Right lobe of liver (tissue), 6 donors: ENCODE results near the gene NAA40. TPM values are rescaled to one million over a fixed set of nuclear protein-coding genes. Genes with fewer than 3 reads are reported as not detected.
A peak's percentile ranks its signal among the peaks of the same experiment; 100 is the strongest.

Source experiments
- ATAC-seq, 4 donors: fragments of 200-7000 bp; cut with Tn5 transposase; one replicate each; pipeline ENCODE4 v1.9.1; 2020; ENCODE audit warnings: mild to moderate bottlenecking in 4 of 4, moderate library complexity in 4 of 4
- DNase-seq, 3 donors: peaks; one replicate each; pipeline ENCODE4 v3.0.0-alpha.2; 2020
- H3K27ac ChIP-seq, 3 donors: fragments of 200-600 bp; one replicate each; pipeline ENCODE4 v1.8.0; 2022
- H3K27me3 ChIP-seq, 2 donors: fragments of 200-600 bp; one replicate each; pipeline ENCODE4 v1.8.0; 2022
- H3K36me3 ChIP-seq, 4 donors: fragments of 200-600 bp; sonication (generic) in 1 of 4; one replicate each; pipeline versions ENCODE4 v1.5.1 to v1.8.0; 2017 to 2022; ENCODE audit warnings: control low read depth in 1 of 4
- H3K4me1 ChIP-seq, 4 donors: fragments of 200-600 bp; sonication (generic) in 1 of 4; one replicate each; pipeline versions ENCODE4 v1.5.1 to v1.8.0; 2017 to 2022; ENCODE audit warnings: control low read depth in 1 of 4
- H3K4me3 ChIP-seq, 3 donors: fragments of 200-600 bp; one replicate each; pipeline ENCODE4 v1.8.0; 2022
- H3K9me3 ChIP-seq, 4 donors: fragments of 200-600 bp; sonication (generic) in 1 of 4; one replicate each; pipeline versions ENCODE4 v1.5.1 to v1.8.0; 2017 to 2022; ENCODE audit warnings: control low read depth in 1 of 4
- POLR2A ChIP-seq: fragments of 450-650 bp; IDR thresholded peaks from one replicate; pipeline ENCODE4 v1.6.1; 2017; ENCODE audit warnings: antibody characterized with exemption, mild to moderate bottlenecking
- WGBS: methylation state at CpG from one replicate; pipeline ENCODE4 v1.1.6; 2018; ENCODE audit warnings: low coverage, low lambda C conversion rate; ENCODE audit not compliant: insufficient coverage; ENCODE audit errors: missing lambda C conversion rate; 5-methylcytosine and 5-hydroxymethylcytosine counted together
- intact Hi-C, 2 donors: fragments of 100-400 bp; cut with DNase I; formaldehyde crosslinking; loops; one replicate each; pipeline versions ENCODE4 v1.11.2 to v1.14.1; 2022
- total RNA-seq, 6 experiments: library from RNA; depleted of rRNA in 2 of 6; stranded (reverse); fragments of >200 nt in 2 of 6; fragmentation: NEBNext Ultra II Directional in 3 of 6; extraction: Animal tissue kit (Norgen Biotek cat#: 25700) in 3 of 6; gene quantifications; one replicate each; pipeline versions ENCODE4 v1.1.0 to v1.2.4, GENCODE V29; 2016 to 2023
- TF ChIP-seq, protein P1 (sequence below), 4 donors: fragments of 200-600 bp in 3 of 4; fragments of 450-650 bp in 1 of 4; IDR thresholded peaks; one replicate each; pipeline versions ENCODE4 v1.5.1 to v1.8.0; 2016 to 2022; ENCODE audit warnings: antibody characterized with exemption in 4 of 4, mild to moderate bottlenecking in 2 of 4
- donor health status: DM: no; HTN: yes; CAD: no.
- donor health status: DM: no; HTN: no; CAD: no.
- donor health status: DM: no; HTN: no; CAD: no.
- donor health status: DM: no; HTN: yes; CAD: no.
- donor health status: DM: no; HTN: yes; CAD: no.

The NAA40 gene
- total RNA-seq, 6 experiments from 2014 or later: 3.6 to 7.5 (median 4.6) TPM

DNA sequence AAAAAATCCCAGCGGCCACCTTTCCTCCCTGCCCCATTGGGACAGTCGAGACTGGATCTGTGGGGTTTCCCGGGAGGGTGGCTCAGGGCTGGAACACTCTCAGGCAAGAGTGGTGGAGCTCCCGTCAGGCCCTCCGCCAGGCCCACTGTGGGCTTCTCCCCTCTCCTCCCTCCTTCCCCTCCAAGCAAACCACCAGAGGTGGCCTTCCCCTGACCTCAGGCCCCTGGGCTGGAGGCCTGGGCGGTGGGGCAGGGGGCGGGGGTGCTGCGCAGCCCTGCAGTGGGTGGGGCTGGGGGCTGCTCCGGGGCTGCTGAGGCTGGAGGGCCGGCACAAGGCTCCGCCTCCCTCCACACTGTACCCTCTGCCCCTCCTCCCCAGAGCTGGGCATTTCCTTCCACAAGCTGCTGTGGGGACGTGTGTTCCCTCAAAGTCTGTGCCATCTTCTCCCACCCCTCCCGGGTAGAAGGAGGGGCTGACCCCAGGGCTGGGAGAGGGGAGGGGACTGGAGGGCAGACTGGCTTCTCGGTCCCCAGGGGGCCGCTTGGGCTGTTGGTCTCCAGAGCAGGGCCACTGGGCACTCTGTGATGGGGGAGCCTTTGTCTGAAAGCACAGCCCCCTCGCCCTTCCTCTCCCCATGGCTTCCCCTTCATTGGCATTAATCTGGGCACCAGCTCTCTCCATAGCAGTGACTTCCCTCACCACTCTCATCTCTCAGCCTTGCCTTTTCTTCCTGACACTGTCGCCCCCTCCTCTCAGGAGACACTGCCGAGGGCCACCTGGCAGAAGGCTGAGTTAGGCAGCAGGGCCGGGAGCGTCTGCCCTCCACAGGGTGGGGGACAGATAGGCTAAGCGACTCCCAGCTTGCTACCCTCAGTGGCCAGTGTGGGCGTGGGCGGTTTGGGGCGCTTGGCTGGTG lies 29.0 kb upstream of the NAA40 start:
- peak in 1 of 4 donors; percentile 6 for ATAC-seq
- Histone ChIP-seq H3K9me3 (no peaks in the 10 kb centered on the region), H3K27me3 (no peaks in the 10 kb centered on the region), H3K4me1 (no peaks in the 10 kb centered on the region), H3K36me3 (peaks cover 0 to 17% (median 6%) of the 10 kb centered on the region in 4 donors), H3K4me3 (no peak overlapping the region), H3K27ac (no peak overlapping the region)
- 71% methylated on average over 9 of the region's 24 CpGs for WGBS
- TF ChIP-seq, protein P1, sequence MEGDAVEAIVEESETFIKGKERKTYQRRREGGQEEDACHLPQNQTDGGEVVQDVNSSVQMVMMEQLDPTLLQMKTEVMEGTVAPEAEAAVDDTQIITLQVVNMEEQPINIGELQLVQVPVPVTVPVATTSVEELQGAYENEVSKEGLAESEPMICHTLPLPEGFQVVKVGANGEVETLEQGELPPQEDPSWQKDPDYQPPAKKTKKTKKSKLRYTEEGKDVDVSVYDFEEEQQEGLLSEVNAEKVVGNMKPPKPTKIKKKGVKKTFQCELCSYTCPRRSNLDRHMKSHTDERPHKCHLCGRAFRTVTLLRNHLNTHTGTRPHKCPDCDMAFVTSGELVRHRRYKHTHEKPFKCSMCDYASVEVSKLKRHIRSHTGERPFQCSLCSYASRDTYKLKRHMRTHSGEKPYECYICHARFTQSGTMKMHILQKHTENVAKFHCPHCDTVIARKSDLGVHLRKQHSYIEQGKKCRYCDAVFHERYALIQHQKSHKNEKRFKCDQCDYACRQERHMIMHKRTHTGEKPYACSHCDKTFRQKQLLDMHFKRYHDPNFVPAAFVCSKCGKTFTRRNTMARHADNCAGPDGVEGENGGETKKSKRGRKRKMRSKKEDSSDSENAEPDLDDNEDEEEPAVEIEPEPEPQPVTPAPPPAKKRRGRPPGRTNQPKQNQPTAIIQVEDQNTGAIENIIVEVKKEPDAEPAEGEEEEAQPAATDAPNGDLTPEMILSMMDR (IDR thresholded peaks at IDR 0.05): no peak
- TF ChIP-seq POLR2A: no peak
- no peak for DNase-seq
- intact Hi-C loops: loop anchor here in 1 of 2 donors (5.0 kb wide), 1 partner anchor 73 kb away; the partner anchor contains the start of gene MARK2

DNA sequence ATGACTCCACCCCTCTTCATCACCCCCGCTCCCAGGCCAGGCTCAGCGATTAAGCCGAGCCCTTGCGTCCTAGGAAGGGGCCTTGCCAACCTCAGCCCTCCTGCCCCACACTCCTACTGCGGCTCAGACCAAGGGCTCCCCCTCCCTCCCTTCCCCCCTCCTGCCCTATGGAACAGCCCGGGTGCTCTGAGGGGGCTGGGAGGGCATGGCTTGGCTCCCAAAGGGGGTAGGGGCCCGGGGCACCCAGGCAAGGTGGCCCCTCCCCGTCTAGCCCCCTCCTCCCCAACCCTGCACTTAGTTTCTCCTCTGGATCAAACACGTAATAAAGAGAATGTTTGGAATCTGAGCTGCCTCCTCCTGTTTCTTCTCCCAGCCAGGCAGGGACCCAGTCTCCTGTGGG lies 28.1 kb upstream of the NAA40 start:
- 21% methylated on average over 2 of the region's 9 CpGs for WGBS
- H3K27ac ChIP-seq: no peak overlapping the region
- no peaks in the 10 kb centered on the region for H3K4me1 ChIP-seq
- peaks cover 0 to 12% (median 3%) of the 10 kb centered on the region in 4 donors for H3K36me3 ChIP-seq
- TF ChIP-seq, protein P1 (IDR thresholded peaks at IDR 0.05): no peak
- intact Hi-C loops: no loop called here
- H3K27me3 ChIP-seq: no peaks in the 10 kb centered on the region
- no peak for DNase-seq
- H3K9me3 ChIP-seq: no peaks in the 10 kb centered on the region
- no peak for ATAC-seq
- H3K4me3 ChIP-seq: no peak overlapping the region

DNA sequence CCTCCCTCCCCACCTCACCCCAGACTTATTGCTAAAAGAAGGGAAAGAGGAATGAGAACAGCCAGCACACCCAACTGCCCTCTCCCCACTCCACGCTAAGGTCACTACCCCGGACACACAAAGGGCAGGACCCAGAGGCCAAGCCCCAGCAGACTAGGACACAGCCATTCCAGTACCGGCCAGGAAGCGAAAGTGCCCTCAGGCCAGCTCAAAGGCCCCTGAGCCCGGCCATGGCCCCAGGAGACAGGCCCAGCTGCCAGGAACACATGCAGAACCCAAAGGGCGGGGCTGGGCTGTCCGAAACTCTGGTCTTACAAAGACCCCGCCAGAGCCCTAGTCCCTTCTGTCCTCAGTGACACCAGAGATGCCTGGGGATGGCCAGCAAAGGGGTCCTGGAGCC lies 27.4 kb upstream of the NAA40 start:
- Histone ChIP-seq H3K27me3 (no peaks in the 10 kb centered on the region), H3K9me3 (no peaks in the 10 kb centered on the region), H3K4me3 (no peak overlapping the region), H3K36me3 (peaks cover 0 to 12% (median 2%) of the 10 kb centered on the region in 4 donors), H3K4me1 (peaks cover 0 to 7% (median 0%) of the 10 kb centered on the region in 4 donors), H3K27ac (no peak overlapping the region)
- intact Hi-C loops: no loop called here
- ATAC-seq (peak in 1 of 4 donors; percentile 24), DNase-seq (no peak)
- 21% methylated on average over 2 of the region's 8 CpGs for WGBS
- TF ChIP-seq, protein P1 (IDR thresholded peaks at IDR 0.05): no peak
- TF ChIP-seq POLR2A: no peak

DNA sequence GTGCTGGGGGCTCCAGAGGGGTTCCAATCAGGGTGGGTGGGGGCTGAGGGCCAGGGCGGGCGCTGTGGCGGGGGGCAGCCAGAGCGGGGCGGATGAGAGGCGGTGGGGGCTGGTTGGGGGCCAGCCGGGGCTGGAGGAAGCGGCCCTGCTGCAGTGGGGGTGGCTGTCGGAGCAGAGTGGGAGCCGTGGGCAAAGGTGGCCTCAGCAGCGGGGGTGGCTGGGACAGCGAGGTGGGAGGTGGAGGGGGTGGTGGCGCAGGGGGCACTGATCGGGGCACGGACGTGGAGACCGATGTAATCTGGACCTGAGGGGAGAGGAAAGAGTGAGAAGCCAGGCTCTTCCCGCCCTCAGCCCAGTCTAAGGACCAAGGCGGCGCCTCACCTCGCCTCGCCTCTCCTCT lies 26.9 kb upstream of the NAA40 start:
- Histone ChIP-seq H3K4me3 (no peak overlapping the region), H3K4me1 (peaks cover 0 to 10% (median 0%) of the 10 kb centered on the region in 4 donors), H3K9me3 (no peaks in the 10 kb centered on the region), H3K27ac (no peak overlapping the region), H3K27me3 (no peaks in the 10 kb centered on the region), H3K36me3 (peaks cover 0 to 12% (median 2%) of the 10 kb centered on the region in 4 donors)
- TF ChIP-seq, protein P1 (IDR thresholded peaks at IDR 0.05): no peak
- TF ChIP-seq POLR2A: no peak
- ATAC-seq (no peak), DNase-seq (no peak)
- intact Hi-C loops: no loop called here
- WGBS: 97% methylated on average over 9 of the region's 22 CpGs
